Lung (tissue), 12 donors: Measurements from ENCODE around the gene MYH13. TPM values are rescaled to one million over a fixed set of nuclear protein-coding genes. Genes with fewer than 3 reads are reported as not detected.

Experiments
- ATAC-seq: fragments of 200-7000 bp; cut with Tn5 transposase; one replicate; pipeline ENCODE4 v1.9.1; 2020; ENCODE audit warnings: moderate number of reproducible peaks; ENCODE audit not compliant: insufficient read depth, low FRiP score
- DNase-seq, 3 donors: peaks; one replicate each; pipeline ENCODE4 v3.0.0-alpha.2; 2013 to 2017
- H3K27ac ChIP-seq, 2 donors: one replicate each; pipeline ENCODE4 v1.5.1; 2013; ENCODE audit warnings: mild to moderate bottlenecking in 2 of 2, moderate library complexity in 2 of 2, control low read depth in 1 of 2, inconsistent platforms in 1 of 2, low read depth in 1 of 2, low read length in 1 of 2
- H3K27me3 ChIP-seq, 3 donors: one replicate each; pipeline ENCODE4 v1.5.1; 2013; ENCODE audit warnings: low read length in 2 of 3; ENCODE audit not compliant: control insufficient read depth in 3 of 3, insufficient read depth in 3 of 3
- H3K36me3 ChIP-seq, 4 donors: one replicate each; pipeline ENCODE4 v1.5.1; 2013; ENCODE audit warnings: low read length in 4 of 4, mild to moderate bottlenecking in 1 of 4, moderate library complexity in 1 of 4; ENCODE audit not compliant: control insufficient read depth in 4 of 4, insufficient read depth in 4 of 4
- H3K4me1 ChIP-seq, 5 donors: one replicate each; pipeline ENCODE4 v1.5.1; 2013; ENCODE audit warnings: low read length in 5 of 5, mild to moderate bottlenecking in 2 of 5, moderate library complexity in 1 of 5; ENCODE audit not compliant: control insufficient read depth in 5 of 5, insufficient read depth in 5 of 5
- H3K4me3 ChIP-seq: one replicate; pipeline ENCODE4 v1.5.1; 2013; ENCODE audit warnings: mild to moderate bottlenecking, control low read depth, moderate library complexity
- H3K9ac ChIP-seq, 2 donors: one replicate each; pipeline ENCODE4 v1.5.1; 2013; ENCODE audit warnings: low read length in 2 of 2, control low read depth in 1 of 2; ENCODE audit not compliant: insufficient read depth in 1 of 2
- H3K9me3 ChIP-seq, 4 donors: one replicate each; pipeline ENCODE4 v1.5.1; 2013; ENCODE audit warnings: low read length in 3 of 4, mild to moderate bottlenecking in 1 of 4, moderate library complexity in 1 of 4; ENCODE audit not compliant: control insufficient read depth in 4 of 4, insufficient read depth in 3 of 4
- WGBS, 2 donors: extraction: QIAGEN DNeasy Blood & Tissue Kit; methylation state at CpG; one replicate each; pipeline ENCODE4 v1.1.7; 2013; 5-methylcytosine and 5-hydroxymethylcytosine counted together
- polyA plus RNA-seq, 2 donors: library from polyadenylated mRNA; stranded (reverse); fragments of 200-250 nt; gene quantifications; one replicate each; pipeline ENCODE4 v1.2.1, GENCODE V29; 2013
- total RNA-seq, 2 donors: library from RNA; depleted of rRNA in 1 of 2; stranded (reverse); fragments of >200 nt in 1 of 2; gene quantifications; one replicate each; pipeline ENCODE4 v1.2.1, GENCODE V29; 2014 to 2021
- TF ChIP-seq, protein P1 (sequence below): IDR thresholded peaks from 2 replicates; pipeline ENCODE4 v1.5.1; 2012; ENCODE audit warnings: mild to moderate bottlenecking; ENCODE audit errors: control extremely low read depth, extremely low read depth
- donor health status: control.
- donor health status: control.
- donor health status: Bipolar disorder and iron deficiency.
- donor health status: healthy.
- donor health status: DM: yes; HTN: yes; CAD: no.

Gene MYH13
- total and polyA plus RNA-seq, 4 donors, result 0.02 TPM; not detected in 3

DNA sequence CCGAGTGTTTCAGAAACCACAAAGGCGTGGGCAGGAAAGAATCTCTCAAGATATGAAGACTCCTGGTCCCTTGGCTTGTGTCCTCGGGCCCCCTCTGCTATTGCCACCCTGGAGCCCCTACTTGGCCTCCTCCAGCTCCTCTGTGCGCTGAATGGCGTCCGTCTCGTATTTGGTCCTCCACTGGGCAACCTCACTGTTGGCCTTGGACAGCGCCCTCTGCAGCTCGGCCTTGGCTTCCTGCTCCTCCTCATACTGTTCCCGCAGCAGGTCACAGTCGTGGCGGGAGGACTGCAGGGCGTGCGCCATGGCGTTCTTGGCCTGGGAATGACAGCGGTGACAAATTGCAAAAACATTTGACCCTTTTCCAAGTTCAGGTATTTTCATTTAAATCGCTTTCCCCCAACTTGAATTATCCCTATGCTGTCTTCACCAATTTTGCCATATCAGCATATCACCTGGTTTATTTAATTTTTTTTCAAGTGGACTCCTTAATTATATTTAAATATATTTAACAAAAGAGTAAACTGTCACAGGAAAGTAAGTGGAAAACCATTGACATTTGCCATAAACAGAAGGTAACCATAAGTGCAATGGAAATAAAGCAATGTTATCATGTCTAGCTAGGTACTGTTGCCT is 59.7 kb downstream of the MYH13 start:
- 88 to 91% methylated on average over 17 of the region's 17 CpGs for WGBS, 2 donors
- Histone ChIP-seq H3K4me3 (no peak overlapping the region), H3K9me3 (peaks cover 0 to 5% (median 0%) of the 10 kb centered on the region in 4 donors), H3K4me1 (peaks cover 0 to 2% (median 0%) of the 10 kb centered on the region in 5 donors), H3K27ac (no peak overlapping the region), H3K36me3 (no peaks in the 10 kb centered on the region), H3K27me3 (no peaks in the 10 kb centered on the region), H3K9ac (no peak overlapping the region)
- ATAC-seq (no peak), DNase-seq (no peak)
- TF ChIP-seq, protein P1, sequence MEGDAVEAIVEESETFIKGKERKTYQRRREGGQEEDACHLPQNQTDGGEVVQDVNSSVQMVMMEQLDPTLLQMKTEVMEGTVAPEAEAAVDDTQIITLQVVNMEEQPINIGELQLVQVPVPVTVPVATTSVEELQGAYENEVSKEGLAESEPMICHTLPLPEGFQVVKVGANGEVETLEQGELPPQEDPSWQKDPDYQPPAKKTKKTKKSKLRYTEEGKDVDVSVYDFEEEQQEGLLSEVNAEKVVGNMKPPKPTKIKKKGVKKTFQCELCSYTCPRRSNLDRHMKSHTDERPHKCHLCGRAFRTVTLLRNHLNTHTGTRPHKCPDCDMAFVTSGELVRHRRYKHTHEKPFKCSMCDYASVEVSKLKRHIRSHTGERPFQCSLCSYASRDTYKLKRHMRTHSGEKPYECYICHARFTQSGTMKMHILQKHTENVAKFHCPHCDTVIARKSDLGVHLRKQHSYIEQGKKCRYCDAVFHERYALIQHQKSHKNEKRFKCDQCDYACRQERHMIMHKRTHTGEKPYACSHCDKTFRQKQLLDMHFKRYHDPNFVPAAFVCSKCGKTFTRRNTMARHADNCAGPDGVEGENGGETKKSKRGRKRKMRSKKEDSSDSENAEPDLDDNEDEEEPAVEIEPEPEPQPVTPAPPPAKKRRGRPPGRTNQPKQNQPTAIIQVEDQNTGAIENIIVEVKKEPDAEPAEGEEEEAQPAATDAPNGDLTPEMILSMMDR, result no peak

DNA sequence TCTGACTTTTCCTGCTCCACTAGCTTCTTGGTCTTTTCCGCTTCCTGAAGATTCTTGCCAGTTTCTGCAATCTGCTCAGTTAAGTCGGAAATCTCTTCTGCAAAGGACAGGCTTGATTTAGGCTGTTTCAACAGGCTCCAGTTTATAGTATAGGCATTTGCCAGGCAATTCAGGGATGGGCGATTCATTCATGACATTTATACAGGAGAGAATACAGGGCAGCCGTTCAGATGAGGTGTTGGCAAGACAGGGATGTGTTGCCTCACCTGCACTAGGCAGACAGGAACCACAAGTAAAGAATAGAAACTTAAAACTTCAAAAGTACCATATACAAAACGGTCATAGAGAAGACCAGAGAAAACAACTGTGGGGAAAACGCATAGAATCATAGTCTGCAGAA is 61.7 kb downstream of the MYH13 start:
- 60 to 67% methylated on average over 6 of the region's 6 CpGs for WGBS, 2 donors
- Histone ChIP-seq H3K27ac (no peak overlapping the region), H3K4me3 (no peak overlapping the region), H3K27me3 (no peaks in the 10 kb centered on the region), H3K36me3 (no peaks in the 10 kb centered on the region), H3K9me3 (peaks cover 0 to 5% (median 0%) of the 10 kb centered on the region in 4 donors), H3K4me1 (no peaks in the 10 kb centered on the region), H3K9ac (no peak overlapping the region)
- TF ChIP-seq, protein P1, result no peak
- no peak for ATAC-seq
- DNase-seq, result no peak

DNA sequence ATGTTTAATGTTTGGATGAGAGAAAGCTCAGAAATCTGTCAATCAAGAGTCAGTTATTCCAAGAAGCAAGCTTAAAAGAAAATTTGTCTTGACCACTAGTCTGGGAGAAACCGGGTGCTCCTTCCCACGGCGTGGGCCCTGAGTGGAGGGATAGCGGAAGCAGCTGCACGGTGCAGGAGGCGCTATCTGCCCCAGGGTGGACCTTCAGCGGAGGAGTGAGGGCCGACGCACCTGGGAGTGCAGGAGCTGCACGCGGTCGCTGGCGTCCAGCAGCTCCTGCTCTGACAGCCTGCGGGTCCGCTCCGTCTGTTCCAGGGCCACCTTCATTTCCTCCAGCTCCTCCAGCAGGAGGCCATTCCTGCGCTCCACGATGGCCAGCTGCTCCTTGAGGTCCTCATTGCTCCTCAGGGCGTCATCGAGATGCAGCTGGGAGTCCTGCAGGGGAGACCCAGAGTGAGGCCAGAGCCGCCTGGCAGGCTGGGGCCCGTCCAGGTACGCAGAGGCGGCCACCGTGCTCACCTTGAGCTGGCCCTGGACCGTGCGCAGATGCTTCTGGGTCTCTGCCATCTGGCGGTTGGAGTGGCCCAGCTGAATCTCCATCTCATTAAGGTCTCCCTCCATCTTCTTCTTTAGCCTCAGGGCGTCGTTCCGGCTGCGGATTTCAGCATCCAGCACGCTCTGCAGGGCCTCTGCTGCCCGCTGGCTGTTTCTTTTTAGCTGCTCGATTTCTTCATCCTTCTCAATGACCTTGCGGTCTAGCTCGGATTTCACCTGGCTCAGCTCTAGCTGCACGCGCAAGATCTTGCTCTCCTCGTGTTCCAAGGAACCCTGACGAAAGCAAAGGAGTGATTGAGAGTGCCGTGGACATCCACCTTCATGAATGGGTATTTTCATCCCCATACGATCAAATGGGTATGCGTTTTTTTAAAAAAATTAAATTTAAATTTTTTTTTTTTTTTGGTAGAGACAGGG is 63.5 kb downstream of the MYH13 start:
- H3K4me1 ChIP-seq, result no peaks in the 10 kb centered on the region
- no peak for DNase-seq
- WGBS, 2 donors, result 92 to 95% methylated on average over 44 of the region's 44 CpGs
- H3K4me3 ChIP-seq, result no peak overlapping the region
- peaks cover 0 to 5% (median 0%) of the 10 kb centered on the region in 4 donors for H3K9me3 ChIP-seq
- H3K36me3 ChIP-seq, result no peaks in the 10 kb centered on the region
- no peak overlapping the region for H3K9ac ChIP-seq
- ATAC-seq, result no peak
- no peaks in the 10 kb centered on the region for H3K27me3 ChIP-seq
- no peak overlapping the region for H3K27ac ChIP-seq
- TF ChIP-seq, protein P1, result no peak
